ENCODE measurements around the gene RPSA.

- TF ChIP-seq, protein P1, sequence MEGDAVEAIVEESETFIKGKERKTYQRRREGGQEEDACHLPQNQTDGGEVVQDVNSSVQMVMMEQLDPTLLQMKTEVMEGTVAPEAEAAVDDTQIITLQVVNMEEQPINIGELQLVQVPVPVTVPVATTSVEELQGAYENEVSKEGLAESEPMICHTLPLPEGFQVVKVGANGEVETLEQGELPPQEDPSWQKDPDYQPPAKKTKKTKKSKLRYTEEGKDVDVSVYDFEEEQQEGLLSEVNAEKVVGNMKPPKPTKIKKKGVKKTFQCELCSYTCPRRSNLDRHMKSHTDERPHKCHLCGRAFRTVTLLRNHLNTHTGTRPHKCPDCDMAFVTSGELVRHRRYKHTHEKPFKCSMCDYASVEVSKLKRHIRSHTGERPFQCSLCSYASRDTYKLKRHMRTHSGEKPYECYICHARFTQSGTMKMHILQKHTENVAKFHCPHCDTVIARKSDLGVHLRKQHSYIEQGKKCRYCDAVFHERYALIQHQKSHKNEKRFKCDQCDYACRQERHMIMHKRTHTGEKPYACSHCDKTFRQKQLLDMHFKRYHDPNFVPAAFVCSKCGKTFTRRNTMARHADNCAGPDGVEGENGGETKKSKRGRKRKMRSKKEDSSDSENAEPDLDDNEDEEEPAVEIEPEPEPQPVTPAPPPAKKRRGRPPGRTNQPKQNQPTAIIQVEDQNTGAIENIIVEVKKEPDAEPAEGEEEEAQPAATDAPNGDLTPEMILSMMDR (IDR thresholded peaks at IDR 0.05), result no peak
- TF ChIP-seq POLR2AphosphoS5 (IDR thresholded peaks at IDR 0.05), result no peak
Observed at GRCh38 chr3:39454591-39455217, 48.2 kb downstream of the RPSA start.

All from gastroesophageal sphincter (tissue), 3 donors.